NCI-H748 treated with DMSO at 0.1 percent for 48 hours (cell line): ENCODE results near the gene GCN1.
A peak's percentile ranks its signal among the peaks of the same experiment; 100 is the strongest.

ENCODE experiments used
- DNase-seq: peaks from one replicate; lab custom pipeline; 2025; lab: John Stamatoyannopoulos, UW

GCN1 gene

DNA sequence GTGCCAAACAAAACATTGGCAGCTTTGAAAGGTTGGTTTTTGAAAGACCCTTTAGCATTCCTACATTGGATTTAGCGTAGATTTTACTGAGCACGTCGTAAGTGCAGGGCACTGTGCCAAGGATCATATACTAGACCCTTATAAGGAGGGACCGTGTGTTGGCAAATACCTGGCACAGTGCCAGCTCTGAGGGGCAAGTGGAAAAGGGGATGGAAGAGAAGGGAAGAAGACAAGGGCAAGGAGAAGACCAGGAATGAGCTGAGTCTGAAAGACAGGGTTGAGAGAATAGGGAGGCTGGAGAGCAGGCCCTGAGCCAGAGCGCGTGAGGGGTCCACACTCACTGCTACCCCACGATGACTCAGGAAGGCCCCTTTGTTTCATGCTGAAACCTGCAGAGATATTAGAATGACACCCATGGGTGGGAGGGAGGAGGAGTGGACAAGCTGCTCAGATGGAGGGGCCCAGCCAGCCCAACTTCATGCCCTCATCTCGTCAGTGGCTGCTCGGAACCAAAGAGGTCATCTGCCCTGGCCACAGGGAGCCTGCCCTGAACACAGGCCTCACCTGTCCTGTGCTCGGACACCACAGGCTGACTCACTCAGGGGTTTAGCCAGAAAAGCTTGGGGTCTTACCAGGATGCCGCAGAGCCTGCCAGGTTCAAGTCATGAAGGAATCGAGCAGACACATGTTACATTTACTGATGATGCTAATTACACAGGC, 103.0 kb downstream of the GCN1 start:
- DNase-seq: no peak

DNA sequence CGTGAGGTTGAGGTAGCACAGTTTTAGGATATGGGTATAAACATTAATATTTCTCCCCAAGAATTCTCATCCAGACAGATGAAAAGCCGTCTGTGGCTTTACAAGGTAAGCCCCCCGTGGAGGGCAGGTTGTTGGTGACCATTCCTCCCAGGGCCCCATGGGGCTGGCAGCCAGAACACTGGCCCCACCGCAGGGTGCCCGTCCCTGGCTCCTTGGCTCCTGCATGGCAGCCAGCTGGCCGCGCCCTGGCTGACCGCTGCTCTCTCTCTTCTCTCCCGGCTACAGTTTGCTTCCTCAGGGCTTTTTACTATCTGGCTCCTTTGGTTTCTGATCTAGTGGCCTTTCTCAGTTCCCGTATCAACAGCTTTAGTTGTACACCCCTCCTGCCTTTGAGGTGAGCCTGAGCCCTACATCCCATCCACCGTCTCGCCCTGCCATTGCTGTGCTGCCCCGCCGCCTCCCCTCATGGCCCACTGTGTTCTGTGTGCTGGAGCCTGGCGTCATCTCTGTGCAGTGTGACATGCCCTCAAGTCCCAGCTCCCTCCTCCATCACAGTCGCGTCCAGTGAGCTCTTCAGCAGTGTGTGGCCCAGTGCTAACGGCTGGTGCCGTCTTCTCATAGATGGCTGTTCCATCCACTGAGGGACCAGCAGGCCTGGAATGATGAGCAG, 103.8 kb downstream of the GCN1 start:
- DNase-seq: no peak

DNA sequence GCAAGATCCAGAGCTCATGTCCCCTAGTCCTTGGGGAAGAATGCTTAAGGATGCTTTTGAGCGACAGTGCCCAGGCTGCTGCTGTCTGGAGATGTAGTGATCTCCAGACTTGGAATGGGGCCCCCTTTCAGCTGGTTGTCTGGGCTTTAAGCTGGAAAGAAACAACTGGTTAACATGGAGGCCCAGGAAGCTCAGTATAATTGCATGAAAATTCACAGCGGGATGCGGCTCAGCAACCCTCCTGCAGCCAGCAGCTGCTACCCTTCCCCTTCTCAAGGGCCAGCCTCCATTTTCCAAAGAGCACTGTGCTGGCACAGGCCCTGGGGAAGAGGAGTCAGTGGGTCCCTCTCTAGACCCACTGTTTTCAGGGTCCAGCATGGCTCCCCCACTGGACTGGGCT, 104.3 kb downstream of the GCN1 start:
- DNase-seq: no peak

DNA sequence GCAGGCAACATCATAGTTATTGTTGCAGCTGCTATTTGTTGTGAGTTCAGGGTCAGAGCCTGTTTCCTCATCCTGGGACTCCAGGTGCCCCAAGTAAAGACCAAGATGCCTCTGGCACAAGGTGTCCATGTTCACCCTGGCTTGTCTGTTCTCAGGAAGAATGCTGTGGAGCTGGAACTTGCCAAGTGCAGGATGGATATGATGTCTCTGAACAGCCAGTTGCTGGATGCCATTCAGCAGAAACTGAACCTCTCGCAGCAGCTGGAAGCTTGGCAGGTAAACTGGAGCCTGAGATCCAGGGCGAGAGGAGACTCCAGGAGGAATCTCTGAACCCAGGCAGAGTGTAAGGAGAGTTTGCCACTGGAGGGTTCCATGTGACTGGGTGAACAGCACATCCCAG, 104.7 kb downstream of the GCN1 start:
- no peak for DNase-seq

DNA sequence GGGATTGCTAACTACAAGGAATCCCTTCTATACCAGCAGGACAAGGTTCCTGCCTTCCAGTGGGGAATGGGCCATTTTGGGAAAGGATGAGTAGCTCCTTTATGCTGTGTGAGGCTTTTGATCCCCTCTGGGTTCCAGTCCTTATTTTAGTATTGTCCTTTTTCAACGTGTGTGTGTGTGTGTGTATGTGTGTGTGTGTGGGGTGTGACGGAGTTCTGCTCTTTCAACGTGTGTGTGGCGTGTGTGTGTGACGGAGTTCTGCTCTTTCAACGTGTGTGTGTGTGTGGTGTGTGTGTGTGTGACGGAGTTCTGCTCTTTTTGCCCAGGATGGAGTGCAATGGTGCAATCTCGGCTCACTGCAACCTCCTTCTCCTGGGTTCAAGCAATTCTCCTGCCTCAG, 105.4 kb downstream of the GCN1 start:
- no peak for DNase-seq

DNA sequence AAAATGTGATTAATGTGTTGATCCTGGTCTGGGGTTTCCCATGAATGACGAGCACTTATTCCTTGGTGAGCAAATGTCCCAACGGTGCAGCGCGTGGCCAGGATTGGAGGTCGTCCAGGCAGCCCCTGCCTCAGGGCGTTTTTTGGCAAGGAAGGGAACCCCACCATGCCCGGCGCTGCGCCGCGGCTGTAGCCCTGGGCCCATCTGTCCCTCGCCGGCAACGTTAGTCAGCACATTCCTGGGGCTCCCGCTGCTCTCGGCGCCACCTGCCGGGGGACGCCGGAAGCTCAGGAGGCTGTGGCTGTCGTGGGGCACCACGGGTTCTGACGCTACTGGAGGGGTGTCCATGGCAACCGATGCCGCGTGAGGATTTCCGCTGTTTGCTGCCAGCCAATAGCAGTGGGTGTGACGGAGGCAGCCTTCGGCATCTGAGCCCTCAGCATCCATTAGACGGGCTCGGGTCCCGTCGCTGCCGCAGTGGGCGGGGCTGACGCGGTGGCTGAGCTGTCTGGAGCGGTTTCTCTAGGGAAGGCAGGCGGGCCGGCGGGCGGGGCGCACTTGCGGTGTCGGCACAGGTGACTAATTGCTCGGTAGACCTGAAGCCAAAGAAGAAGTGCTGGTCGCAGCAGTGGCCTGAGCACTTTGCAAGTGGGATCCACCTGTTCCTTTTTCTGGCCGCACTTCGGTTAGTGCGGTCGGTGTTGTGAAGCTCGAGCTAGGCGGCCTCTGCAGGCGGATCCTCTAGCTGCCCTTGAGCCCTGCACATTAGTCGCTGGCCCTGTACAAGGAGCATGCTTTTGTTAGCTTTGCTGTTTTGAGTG, 107.5 kb downstream of the GCN1 start:
- peak; percentile 98 for DNase-seq

DNA sequence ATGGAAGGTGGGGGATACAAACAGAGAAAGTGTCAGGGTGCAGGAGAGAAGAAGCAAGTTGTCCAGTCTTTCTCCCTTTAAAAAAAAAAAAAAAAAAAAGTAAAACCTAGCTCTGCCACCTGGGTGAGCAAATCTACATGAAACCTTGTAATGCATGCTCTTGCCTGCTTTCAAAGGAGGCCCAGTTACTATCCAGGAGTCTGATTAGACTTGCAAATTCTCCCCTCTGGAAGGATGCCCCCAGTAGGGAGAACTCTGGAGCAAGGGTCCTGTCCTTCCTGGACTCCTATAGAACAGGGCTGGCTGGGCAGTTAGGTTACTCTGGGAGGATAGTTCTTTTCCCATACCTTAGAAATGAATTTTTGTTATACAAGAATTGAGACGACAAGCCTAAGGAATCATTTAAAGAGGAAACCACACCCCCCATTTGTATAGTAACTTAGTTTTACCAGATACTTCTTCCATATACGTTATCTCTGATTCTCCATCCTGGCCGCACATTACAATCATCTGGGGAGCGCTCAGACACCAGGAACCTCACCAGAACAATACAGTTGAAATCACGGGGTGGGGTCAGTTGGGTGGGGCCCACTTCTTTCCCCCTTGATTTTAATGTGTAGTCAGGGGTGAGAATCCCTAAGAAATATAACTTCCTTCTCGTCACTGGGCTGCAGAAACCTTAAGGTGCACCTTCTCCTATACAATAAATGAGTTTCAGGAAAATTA, 108.4 kb downstream of the GCN1 start:
- no peak for DNase-seq

DNA sequence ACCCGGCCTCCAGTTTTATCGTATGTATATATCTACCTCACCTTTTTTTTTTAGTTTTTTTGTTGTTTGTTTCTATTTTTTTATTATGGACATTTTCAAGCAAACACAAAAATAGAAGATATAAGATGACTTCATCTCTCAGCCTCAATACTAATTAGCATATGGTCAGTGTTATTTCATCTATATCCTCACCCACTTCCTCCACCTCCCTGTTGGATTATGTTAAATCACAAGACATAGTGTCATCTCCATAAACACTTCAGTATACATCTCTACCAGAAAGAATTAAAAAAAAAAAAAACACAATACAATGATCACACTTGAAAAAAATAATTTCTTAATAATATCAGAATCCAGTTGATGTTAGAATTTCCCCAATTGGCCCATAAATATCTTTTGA, 112.9 kb downstream of the GCN1 start:
- DNase-seq: no peak

DNA sequence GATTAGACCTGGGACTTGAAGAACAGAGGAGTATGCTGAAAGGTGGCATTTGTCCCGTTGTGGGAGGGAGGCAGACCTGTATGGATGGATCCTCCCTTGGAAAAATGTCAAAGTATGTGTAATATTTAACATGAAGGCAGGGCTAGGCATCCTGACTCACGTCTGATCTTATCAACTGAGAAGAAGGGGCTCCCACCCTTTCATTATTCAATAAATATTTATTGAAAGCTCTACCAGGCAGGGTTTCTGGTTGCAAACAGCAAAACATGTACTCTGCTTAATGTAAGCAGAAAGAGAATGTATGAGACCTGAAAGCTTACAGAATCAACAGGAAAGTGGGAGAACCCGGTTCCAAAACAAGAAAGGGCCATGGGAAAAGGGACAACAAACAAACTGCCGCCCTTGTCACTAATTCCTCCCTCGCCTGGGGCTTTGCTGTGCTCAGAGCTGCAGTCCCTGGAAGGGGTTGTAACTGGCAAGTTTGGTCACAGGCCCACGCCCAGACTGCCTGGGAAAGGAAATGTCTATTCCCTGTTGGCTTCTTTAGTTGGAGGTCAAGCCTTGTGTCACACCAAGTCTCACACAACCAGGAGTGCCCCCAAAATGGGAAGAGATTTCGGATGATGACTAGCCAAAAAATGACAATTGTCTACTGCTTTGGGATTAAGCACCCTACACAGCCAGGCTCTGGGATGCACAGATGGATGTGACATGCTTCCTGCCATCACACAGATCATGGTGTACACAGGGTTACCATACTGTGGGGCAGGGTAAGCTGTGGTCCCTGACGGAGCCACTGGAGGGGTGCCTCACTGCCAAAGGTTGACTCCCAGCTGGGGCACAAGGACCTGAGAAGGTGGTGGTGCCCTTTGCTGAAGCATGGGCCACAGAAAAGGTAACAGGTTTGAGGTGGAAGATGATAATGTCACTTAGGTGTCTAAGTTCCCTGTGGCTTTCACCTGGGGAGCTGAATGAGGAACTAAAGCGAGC, 114.8 kb downstream of the GCN1 start:
- DNase-seq: no peak

DNA sequence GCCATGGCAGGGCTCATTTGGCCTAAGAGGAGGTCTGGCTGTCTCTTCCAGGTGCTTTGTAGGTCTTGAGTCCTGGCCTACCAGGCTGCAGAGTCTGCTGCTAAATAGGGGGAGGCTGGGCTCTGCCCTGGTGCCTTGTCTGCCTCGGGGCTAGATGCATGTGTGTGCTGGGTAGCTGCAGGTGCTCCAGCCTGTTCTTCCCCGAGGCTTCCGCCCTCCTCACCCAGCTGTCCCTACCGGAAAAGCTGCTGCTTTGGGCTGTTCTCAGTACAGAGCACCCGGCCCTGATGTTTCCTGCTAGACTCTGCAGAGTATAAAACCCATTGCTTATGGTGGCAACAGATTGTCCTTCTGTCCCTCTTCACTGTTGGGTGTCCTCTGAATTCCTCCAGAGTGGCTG, 115.6 kb downstream of the GCN1 start:
- no peak for DNase-seq

DNA sequence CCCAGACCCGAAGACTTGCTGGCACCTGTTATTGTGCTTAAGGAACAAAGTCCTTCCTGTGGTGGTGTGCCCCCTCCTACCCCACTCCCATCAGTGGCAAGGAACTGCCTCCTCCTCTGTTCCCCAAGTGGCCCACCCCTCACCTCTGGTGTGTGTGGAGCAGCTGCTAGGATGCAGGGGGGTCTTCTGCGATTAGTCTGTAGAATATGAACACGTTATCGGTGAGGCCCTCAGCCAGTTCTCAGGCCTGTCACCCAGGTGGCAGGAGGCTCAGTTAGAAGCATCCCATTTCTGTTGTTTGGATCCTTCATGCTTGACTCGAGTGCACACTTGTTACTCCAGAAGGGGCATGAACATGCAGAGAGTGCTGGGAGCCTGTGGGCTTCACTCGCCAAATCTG, 117.3 kb downstream of the GCN1 start:
- no peak for DNase-seq
